Limb (tissue), 2 donors: ENCODE results near the gene UIMC1.
"Not testable (repeated sequence)": the region's sequence is repeated elsewhere in the genome, so short reads cannot be mapped to it uniquely, and the experiment has no call there.

Experiments
- DNase-seq, 2 donors: peaks; one replicate each; pipeline ENCODE4 v3.0.0-alpha.2; 2016; ENCODE audit errors: extremely low spot score in 2 of 2

Gene UIMC1

DNA sequence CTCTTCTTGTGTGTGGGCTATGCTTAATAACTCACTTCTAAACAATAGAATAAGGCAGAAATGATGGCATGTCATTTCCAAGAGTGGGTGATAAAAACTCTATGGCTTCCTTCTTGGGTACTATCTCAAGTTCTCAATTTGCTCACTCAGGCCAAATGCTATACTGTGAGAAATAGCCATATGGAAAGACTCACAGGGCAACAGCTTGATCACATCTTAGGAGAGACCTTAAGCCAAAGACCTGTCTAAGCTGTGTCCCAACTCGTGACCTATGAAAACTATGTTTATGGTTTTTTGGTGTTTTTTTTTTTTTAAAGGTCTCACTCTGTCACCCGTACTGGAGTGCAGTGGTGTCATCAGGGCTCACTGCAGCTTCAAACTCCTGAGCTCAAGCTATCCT is 2.1 kb upstream of the UIMC1 start:
- DNase-seq: no peak

DNA sequence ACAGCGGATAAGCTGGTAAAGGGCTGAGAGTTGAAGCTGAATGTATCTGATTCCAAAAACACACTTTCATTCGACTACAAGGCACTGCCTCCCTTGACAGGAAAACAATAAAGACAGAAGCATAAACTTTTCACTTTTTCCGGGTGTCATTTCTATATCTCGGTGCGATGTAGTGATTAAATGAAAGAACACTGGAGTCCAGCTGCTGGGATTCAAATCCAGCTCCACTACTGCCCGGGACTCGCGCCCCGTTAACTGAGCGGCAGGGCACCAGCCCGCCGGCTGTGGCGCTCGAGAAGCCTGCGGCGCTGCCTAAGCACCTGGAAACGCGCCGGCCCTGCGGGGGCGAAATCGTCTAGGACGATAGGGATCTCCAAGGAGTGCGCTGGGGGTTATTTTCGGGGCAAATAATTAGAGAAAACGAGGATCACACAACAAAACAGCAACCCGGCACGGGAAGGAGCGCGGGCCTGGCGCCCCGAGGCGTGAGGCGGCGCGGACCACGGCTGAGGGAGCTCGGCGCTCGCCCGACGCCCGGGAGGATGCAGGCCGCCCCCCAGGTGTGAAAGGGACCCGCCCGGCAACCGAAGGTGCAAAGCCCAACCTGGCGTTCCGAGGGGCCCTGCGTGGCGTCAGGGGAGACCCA is 837 bp downstream of the UIMC1 start:
- peak; percentile 55 to 79 for DNase-seq

DNA sequence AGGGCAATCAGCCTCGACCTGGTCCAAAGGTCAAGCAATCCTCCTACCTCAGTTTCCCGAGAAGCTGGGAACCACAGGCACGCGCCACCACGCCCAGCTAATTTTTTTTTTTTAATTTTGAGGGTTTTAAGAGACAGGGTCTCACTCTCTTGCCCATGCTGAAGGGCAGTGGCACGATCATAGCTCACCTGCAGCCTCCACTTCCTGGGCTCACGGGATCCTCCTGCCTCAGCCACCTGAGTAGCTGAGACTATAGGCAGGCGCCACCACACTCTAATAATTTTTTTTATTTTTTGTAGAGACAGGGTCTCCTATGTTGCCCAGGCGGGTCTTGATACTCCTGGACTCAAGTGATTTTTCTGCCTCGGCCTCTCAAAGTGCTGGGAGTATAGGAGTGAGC is 1.6 kb downstream of the UIMC1 start:
- DNase-seq: no peak

DNA sequence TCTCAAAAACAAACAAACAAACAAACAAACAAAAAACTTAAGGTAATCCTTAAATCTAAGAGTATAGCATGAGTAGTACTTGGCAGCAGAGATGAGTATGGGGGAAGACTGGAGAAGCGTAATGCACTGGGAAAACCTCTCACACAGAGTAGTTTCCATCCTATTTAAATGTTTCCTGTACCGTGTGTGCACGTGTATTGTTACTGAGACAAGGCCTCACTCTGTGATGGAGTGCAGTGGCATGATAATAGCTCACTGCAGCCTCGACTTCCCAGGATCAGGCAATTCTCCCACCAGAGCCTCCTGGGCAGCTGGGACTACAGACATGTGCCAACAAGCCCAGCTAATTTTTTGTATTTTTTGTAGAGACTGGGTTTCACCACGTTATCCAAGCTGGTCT is 2.9 kb downstream of the UIMC1 start:
- no peak for DNase-seq

DNA sequence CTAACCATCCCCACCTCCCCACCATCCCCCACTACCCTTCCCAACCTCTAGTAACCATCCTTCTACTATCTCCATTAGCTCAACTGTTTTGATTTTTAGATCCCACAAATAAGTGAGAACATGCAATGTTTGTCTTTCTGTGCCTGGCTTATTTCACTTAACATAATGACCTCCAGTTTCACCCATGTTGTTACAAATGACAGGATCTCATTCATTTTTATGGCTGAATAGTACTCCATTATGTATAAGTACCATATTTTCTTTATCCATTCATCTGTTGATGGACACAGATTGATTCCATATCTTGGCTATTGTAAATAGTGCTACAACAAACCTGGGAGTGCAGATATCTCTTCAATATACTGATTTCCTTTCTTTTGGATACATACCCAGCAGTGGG is 7.1 kb downstream of the UIMC1 start:
- DNase-seq: not testable (repeated sequence)

DNA sequence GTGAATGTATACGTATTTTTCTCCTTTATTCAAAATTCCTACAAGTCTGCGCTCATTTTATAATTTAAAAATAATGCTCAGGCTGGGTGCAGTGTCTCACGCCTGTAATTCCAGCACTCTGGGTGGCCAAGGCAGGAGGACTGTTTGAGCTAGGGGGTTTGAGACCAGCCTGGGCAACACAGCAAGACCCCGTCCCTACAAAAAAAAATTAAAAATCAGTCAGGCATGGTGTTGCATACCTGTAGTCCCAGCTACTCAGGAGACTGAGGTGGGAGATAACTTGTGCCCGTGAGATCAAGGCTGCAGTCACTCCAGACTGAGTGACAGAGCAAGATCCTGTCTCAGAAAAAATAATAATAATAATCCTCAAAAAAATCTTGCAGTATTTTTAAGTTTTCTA is 7.8 kb downstream of the UIMC1 start:
- no peak for DNase-seq

DNA sequence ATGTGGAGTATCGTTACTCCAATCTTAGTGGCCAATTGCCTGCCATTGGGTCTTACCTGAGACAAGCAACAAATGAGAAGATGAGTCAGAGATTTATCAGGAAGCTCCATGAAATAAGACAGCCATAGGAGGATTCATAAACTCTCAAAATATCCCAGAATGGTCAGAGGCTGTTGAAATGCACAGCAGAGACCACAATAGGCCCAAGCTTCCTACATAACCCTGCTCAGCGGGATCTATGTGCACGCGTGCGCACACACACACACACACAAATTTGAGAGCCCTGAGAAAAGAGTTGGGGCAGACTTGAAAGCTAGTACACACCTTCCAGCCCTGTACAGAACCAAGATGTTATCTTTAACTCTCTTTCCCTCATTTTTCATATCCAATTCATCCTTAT is 9.8 kb downstream of the UIMC1 start:
- DNase-seq: no peak

DNA sequence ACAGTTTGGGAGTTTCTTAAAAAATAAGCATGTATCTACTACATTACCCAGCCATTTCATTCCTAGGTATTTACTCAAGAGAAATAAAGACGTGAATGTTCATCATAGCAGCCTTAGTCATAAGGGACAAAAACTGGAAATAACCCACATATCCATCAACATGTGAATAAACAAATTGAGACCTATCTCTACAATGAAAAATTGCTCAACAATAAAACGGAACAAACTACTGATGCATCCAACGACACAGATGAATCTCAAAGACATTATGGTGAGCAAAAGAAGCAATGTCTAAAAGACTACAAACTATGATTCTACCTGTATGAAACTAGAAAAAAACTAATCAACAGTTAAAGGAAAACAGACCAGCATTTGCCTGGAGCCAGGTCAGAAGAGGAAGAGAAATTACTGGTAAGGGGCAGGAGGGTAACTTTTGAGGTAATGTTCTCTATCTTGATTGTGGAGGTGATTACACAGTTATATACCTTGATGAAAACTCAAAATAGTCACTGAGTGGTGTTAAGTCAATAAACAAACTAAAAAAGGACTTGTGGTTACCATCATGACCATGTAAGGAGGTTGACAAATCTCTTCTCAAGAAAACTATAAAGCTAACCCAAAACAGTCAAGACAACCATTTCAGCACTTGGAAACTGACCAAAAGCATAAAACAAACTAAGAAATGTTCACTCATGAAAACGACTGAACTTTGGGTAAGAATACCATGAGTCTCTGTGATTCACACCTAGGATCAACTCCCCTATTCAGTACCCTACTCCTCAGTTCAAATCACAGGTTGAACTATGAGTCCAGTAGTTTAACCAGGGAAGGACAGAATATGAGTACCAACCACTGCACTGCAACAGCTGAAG is 10.4 kb downstream of the UIMC1 start:
- no peak for DNase-seq

DNA sequence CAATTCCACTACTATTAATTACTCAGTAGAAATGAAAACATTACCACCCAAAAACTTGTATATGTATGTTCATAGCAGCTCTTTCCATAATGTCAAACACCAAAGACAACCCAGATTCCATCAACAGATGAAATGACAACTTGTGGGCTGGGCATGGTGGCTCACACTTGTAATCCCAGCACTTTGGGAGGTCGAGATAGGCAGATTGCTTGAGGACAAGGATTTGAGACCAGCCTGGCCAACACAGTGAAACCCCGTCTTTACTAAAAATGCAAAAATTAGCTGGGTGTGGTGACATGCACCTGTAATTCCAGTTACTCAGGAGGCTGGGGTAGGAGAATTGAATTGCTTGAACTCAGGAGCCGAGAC is 11.5 kb downstream of the UIMC1 start:
- DNase-seq: no peak

DNA sequence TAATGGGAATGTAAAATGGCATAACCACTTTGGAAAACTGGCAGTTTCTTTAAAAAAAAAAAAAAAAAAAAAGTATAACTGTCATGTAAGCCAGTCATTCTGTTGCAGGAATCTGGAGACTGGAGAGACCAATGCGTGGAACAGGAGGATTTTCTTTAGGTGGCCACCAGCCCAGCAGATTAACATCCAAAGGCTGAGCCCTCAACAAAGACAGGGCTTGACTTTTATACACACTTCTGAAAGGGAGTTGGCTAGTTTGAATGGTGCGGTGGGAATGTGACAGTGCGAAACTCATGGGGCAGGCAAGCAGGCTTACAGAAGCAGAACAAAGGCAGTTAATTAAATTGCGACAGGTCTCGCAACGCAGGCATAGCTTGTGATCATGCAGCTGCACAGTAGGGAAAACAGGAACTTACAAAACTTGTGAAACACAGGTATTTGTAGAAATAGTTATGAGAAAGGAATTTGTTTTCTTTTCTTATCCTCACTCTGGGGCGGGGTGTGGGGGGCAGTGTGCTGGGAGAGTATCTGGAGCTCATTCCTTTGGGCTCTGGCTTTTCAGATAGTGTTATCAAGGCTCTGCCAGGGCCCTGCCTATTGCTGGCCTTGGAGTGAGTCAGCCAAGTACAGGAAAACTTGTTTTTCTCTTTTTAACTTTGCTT is 12.0 kb downstream of the UIMC1 start:
- no peak for DNase-seq

DNA sequence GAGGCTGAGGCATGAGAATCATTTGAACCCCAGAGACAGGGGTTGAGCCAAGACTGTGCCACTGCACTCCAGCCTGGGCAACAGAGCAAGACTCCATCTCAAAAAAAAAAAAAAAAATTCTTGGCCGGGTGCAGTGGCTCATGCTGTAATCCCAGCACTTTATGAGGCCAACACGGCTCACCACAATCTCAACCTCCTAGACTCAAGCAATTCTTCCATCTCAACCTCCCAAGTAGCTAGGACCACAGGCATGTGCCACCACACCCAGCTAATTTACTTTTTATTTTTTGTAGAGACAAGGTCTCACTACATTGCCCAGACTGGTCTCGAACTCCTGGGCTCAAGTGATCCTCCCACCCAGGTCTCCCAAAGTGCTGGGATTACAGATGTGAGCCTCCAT is 13.5 kb downstream of the UIMC1 start:
- not testable (repeated sequence) for DNase-seq

DNA sequence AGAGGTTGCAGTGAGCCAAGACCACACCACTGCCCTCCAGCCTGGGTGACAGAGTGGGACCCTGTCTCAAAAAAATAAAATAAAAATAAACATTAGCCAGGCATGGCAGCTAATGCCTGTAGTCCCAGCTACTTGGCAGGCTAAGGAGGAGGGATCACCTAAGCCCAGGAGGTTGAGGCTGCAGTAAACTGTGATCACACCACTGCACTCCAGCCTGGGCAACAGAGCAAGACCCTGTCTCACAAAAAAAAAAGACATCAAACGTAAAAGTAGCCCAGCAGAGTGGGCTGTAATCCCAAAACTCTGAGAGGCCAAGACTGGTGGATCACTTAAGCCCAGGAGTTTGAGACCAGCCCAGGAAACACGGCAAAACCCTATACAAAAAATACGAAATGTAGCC is 19.0 kb downstream of the UIMC1 start:
- no peak for DNase-seq

DNA sequence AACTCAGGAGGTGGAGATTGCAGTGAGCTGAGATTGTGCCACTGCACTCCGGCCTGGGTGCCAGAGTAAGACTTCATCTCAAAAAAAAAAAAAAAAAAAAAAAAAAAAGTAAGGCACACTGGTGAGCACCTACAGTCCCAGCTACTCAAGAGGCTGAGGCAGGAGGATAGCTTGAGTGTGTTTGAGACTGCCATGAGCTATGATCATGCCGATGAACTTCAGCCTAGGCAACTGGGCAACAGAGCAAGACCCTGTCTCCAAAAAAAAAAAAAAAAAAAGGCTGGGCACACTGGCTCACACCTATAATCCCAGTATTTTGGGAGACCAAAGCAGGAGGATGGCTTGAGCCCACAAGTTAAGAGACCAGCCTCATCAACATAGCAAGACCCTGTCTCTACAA is 20.3 kb downstream of the UIMC1 start:
- no peak for DNase-seq

DNA sequence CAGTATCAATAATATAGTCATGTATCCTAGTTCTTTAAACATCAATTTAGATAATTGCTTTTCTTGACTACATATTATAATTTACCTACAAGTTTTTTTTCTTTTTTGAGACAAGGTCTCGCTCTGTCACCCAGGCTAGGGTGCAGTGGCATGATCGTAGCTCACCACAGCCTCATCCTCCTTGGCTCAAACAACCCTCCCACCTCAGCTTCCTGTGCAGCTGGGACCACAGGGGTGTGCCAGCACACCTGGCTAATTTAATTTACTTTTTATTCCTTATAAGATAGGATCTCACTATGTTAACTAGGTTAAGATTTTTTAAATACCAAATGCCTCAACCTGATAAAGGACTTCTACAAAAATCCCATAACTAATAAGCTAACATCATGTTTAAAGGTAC is 21.1 kb downstream of the UIMC1 start:
- DNase-seq: no peak

DNA sequence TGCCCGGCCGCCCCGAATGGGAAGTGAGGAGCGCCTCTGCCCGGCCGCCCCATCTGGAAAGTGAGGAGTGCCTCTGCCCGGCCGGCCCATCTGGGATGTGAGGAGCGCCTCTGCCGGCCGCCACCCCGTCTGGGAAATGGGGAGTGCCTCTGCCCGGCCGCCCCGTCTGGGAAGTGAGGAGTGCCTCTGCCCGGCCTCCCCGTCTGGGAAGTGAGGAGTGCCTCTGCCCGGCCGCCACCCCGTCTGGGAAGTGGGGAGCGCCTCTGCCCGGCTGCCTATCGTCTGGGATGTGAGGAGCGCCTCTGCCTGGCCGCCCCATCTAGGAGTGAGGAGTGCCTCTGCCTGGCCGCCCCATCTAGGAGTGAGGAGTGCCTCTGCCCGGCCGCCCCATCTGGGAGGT is 22.4 kb downstream of the UIMC1 start:
- DNase-seq: not testable (repeated sequence)

DNA sequence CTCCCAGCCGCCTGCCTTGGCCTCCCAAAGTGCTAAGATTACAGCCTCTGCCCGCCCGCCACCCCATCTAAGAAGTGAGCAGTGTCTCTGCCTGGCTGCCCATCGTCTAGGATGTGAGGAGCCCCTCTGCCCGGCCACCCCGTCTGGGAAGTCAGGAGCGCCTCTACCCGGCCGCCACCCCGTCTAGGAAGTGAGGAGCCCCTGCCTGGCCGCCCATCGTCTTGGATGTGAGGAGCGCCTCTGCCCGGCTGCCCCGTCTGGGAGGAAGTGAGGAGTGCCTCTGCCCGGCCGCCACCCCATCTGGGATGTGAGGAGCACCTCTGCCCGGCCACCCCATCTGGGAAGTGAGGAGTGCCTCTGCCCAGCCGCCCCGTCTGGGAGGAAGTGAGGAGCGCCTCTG is 23.0 kb downstream of the UIMC1 start:
- DNase-seq: not testable (repeated sequence)

DNA sequence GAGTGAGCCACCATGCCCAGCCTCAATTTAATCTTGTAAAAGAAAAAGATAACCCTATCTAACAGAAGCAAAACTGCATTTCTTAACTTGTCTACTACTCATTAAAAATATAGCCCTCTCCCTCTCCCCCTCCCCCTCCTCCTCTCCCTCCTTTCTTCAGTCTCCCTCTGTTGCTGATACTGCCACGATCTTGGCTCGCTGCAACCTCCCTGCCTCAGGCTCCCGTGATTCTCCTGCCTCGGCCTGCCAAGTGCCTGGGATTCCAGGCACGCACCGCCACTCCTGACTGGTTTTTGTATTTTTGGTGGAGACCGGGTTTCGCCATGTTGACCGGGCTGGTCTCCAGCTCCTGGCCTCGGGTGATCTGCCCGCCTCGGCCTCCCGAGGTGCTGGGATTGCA is 23.5 kb downstream of the UIMC1 start:
- DNase-seq: not testable (repeated sequence)

DNA sequence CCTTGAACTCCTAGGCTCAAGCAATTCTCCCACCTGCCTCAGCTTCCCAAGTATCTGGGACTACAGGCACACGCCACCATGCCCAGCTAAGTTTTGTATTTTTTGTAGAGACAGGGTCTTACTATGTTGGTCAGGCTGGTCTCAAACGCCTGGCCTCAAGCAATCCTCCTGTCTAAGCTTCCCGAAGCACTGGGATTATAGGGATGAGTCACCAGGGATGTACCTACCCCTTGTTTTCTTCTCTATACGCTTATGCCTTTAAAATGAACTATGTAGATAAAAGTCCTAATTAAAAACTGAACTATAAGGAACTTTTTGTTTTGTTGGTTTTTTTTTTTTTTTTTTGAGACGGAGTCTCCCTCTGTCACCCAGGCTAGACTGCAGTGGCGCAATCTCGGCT is 25.8 kb downstream of the UIMC1 start:
- no peak for DNase-seq

DNA sequence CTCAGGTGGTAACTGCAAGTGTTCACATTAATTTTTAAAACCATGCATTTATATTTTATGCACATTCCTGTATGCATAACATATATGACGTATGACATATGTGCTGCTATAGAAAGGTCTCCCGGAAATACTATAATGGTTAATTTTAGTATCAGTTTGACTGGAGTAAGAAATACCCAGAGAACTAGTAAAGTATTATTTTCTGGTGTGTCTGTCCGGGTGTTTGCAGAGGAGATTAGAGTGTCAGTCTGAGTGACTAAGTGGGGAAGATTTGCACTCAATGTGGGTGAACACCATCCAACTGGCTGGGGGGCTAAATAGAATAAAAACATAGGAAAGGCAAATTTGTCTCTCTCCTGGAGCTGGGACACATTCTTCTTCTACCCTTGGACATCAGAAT is 26.9 kb downstream of the UIMC1 start:
- DNase-seq: no peak

DNA sequence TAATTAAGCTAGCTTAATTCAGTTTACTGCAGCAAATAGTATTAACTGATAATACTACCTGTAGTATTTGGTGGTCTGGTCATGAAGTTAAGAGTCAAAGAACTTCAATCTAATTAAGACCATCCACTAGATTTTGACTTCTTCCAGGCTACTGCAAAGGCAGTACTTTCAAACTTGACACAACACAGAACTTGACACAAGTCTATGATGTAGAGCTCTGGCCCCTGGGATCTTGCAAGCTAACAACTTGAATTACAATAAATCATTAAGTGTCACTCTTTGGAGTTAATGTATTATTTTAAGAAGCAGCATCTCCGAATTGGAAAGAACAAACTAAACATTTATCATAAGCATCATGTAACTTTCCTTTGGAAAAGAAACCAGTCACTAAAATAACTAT is 40.9 kb downstream of the UIMC1 start:
- no peak for DNase-seq

DNA sequence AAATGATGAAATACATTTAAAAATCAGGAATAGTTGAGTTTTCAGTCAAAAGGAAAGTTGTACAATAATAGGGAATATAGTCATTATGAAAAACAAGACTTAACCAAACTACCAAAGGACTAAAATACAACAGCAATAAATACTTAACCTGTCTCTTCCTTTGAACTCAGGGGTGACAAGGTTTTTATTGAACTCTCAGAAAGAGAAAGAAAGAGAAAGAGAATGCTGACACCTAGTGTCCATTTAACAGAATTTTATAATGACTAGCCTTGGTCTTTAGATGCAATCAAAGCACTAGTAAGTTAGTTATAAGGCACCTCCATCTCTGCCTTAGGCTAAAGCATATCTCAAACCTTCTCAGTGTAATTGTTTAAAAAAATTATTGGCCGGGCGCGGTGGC is 47.5 kb downstream of the UIMC1 start:
- peak in 1 of 2 donors; percentile 31 for DNase-seq

DNA sequence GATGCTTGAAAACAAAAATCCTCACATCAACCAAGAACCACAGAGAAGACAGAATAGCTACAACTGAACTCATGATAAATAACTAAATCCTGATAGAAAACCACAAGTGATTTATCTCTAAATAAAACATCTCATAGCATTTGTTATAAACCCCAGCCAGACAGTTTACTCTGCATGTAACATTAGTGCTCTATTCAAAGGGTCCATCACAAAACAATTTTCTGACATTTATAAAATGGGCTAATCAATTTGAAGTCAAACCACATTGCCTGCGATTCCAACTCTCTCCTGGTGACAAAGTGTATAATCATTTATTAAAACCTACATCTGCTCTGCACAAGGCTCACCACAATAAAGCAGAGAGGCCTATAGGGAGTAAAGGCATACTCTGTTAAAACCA is 49.8 kb downstream of the UIMC1 start:
- no peak for DNase-seq

DNA sequence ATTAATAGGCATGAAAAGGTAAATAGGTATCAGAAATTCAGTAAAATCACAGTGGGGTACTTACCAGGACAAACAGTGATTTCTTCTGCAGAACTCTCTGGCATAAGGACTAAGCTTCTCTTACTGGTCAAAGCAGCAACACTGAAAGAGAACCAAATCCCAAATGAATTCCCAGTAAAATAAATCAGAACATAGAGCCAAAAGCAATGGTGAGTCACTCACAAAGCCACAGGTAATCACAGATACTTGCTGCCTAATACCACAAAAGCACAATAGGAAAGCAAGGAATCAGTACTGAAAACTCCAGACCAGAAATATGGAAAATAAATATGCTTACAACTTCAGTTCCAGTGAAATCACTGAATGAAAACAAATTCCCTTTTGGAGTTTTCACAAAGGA is 50.7 kb downstream of the UIMC1 start:
- no peak for DNase-seq
